ENCODE data around the gene NUMBL.

NUMBL gene

GRCh38 chr19:40688987-40689338, 1.5 kb downstream of the NUMBL start:
- no peak for DNase-seq

- DNase-seq: no peak
These were observed 2.1 kb downstream of the NUMBL start for GRCh38 chr19:40688309-40688708.

GRCh38 chr19:40687525-40688016, 2.9 kb downstream of the NUMBL start:
- no peak for DNase-seq

GRCh38 chr19:40686882-40687524, 3.4 kb downstream of the NUMBL start:
- no peak for DNase-seq

GRCh38 chr19:40685563-40685962, 4.9 kb downstream of the NUMBL start:
- DNase-seq: no peak

GRCh38 chr19:40685016-40685526, 5.4 kb downstream of the NUMBL start:
- no peak for DNase-seq

GRCh38 chr19:40684280-40684679, 6.2 kb downstream of the NUMBL start:
- no peak for DNase-seq

- DNase-seq: no peak
These were observed 7.0 kb downstream of the NUMBL start for GRCh38 chr19:40683437-40683836.

GRCh38 chr19:40682431-40682964, 8.0 kb downstream of the NUMBL start:
- no peak for DNase-seq

- no peak for DNase-seq
These were observed 9.4 kb downstream of the NUMBL start for GRCh38 chr19:40681039-40681438.

- DNase-seq: no peak
These were observed 13.3 kb downstream of the NUMBL start for GRCh38 chr19:40677156-40677555.

- no peak for DNase-seq
These were observed 16.2 kb downstream of the NUMBL start for GRCh38 chr19:40674291-40674690.

GRCh38 chr19:40673397-40673796, 17.1 kb downstream of the NUMBL start:
- DNase-seq: no peak

- no peak for DNase-seq
These were observed 17.7 kb downstream of the NUMBL start for GRCh38 chr19:40672573-40673299.

GRCh38 chr19:40672038-40672437, 18.4 kb downstream of the NUMBL start:
- no peak for DNase-seq

GRCh38 chr19:40671404-40671803, 19.0 kb downstream of the NUMBL start:
- no peak for DNase-seq

- DNase-seq: no peak
These were observed 21.3 kb downstream of the NUMBL start for GRCh38 chr19:40668991-40669614.

GRCh38 chr19:40667602-40668001, 22.8 kb downstream of the NUMBL start:
- DNase-seq: no peak

- DNase-seq: no peak
These were observed 23.5 kb downstream of the NUMBL start for GRCh38 chr19:40666803-40667438.

- no peak for DNase-seq
These were observed 26.5 kb downstream of the NUMBL start for GRCh38 chr19:40663695-40664692.

GRCh38 chr19:40662925-40663694, 27.3 kb downstream of the NUMBL start:
- DNase-seq: peak; percentile 90

Data from RPMI8226 (cell line).